Measurements from ENCODE around the gene PPP3R1. TPM values are rescaled to one million over a fixed set of nuclear protein-coding genes. Genes with fewer than 3 reads are reported as not detected.

PPP3R1 gene
- total and polyA plus RNA-seq, 2 experiments from 2014 or later, result 7.9 to 49.6 TPM

DNA sequence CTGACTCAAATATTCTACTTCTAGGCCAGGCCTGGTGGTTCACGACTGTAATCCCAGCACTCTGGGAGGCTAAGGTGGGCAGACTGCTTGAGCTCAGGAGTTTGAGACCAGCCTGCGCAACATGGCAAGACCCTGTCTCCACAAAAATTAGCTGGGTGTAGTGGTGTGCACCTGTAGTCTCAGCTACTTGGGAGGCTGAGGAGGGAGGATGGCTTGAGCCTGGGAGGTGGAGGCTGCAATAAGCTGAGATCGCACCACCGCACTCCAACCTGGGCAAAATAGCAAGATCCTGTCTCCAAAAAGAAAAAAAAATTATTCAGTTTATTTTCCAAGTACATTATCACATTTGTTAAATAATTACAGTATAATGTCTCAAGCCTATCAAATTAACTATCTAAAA lies 7.3 kb downstream of the PPP3R1 start:
- no peak for TF ChIP-seq ZNF331 (CRISPR knock-in tag; IDR thresholded peaks at IDR 0.05; ENCODE audit: low read depth)
- no peak for TF ChIP-seq CREB1 (CRISPR knock-in tag; IDR thresholded peaks at IDR 0.05; ENCODE audit: low read depth)
- no peak for TF ChIP-seq EZH2phosphoT487 (IDR thresholded peaks at IDR 0.05; ENCODE audit: unreplicated experiment)
- TF ChIP-seq POLR2AphosphoS5 (IDR thresholded peaks at IDR 0.05; ENCODE audit: low read depth), result no peak
- TF ChIP-seq EZH2 (IDR thresholded peaks at IDR 0.05; ENCODE audit: low read depth, unreplicated experiment), result no peak
- no peak for TF ChIP-seq STAT1 (IDR thresholded peaks at IDR 0.05; ENCODE audit: unreplicated experiment)
- TF ChIP-seq, protein P1, sequence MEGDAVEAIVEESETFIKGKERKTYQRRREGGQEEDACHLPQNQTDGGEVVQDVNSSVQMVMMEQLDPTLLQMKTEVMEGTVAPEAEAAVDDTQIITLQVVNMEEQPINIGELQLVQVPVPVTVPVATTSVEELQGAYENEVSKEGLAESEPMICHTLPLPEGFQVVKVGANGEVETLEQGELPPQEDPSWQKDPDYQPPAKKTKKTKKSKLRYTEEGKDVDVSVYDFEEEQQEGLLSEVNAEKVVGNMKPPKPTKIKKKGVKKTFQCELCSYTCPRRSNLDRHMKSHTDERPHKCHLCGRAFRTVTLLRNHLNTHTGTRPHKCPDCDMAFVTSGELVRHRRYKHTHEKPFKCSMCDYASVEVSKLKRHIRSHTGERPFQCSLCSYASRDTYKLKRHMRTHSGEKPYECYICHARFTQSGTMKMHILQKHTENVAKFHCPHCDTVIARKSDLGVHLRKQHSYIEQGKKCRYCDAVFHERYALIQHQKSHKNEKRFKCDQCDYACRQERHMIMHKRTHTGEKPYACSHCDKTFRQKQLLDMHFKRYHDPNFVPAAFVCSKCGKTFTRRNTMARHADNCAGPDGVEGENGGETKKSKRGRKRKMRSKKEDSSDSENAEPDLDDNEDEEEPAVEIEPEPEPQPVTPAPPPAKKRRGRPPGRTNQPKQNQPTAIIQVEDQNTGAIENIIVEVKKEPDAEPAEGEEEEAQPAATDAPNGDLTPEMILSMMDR (conservative IDR thresholded peaks at IDR 0.05; ENCODE audit: low read depth in 2 of 2), result no peak
- no peak for TF ChIP-seq JUNB (IDR thresholded peaks at IDR 0.05; ENCODE audit: unreplicated experiment)
- no peak for TF ChIP-seq ZNF114 (CRISPR knock-in tag; IDR thresholded peaks at IDR 0.05)
- Histone ChIP-seq H2AFZ (no peak overlapping the region), H3K4me1 (ENCODE audit: insufficient read depth) (peaks cover 40% of the 10 kb centered on the region), H3K27me3 (ENCODE audit: insufficient read depth) (no peaks in the 10 kb centered on the region), H3K4me2 (no peak overlapping the region), H3F3A (replicated peaks; ENCODE audit: low read depth) (no peaks in the 10 kb centered on the region), H3K36me3 (ENCODE audit: insufficient read depth) (no peaks in the 10 kb centered on the region), H3K4me3 (no peak overlapping the region), H3K79me2 (replicated peaks; ENCODE audit: insufficient read depth) (peaks cover 100% of the 10 kb centered on the region), H4K20me1 (replicated peaks; ENCODE audit: insufficient read depth) (peaks cover 82% of the 10 kb centered on the region), H3K9me2 (ENCODE audit: insufficient read depth) (no peaks in the 10 kb centered on the region), H3K27ac (ENCODE audit: low read depth) (no peak overlapping the region)
- no peak for DNase-seq (ENCODE audit: low spot score)
- ATAC-seq, result no peak
- Mint-ChIP-seq H3K9me3 (no peaks in the 10 kb centered on the region), H3K27me3 (ENCODE audit: insufficient read depth, low read depth, poor library complexity) (no peaks in the 10 kb centered on the region), H3K4me1 (peaks cover 19% of the 10 kb centered on the region), H3K36me3 (ENCODE audit: low read depth) (peaks cover 2% of the 10 kb centered on the region; the same call in 1 of the 3 replicates), H3K27ac (no peak overlapping the region), H3K4me3 (no peak overlapping the region)

DNA sequence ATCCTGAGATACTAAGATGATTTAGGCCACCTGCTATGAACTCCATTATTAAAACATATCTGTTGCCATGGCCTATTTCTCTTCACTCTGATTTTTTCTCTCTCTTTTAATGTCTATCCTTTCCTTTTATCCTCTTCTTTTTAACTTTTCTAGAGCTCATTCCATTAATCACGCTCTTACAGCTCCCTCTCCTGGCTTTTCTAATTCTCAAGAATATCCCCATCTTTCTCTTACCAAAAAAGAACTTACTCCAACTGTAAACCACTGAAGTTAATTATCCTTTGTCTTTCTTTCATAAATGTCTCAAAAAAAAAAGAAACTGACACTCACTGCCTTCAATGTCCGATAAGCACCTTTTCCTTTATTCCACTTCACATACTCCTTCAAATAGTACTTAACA lies 7.9 kb downstream of the PPP3R1 start:
- Histone ChIP-seq H3K79me2 (replicated peaks; ENCODE audit: insufficient read depth) (peaks cover 100% of the 10 kb centered on the region), H3K27ac (ENCODE audit: low read depth) (no peak overlapping the region), H3K4me2 (no peak overlapping the region), H3K4me1 (ENCODE audit: insufficient read depth) (peaks cover 42% of the 10 kb centered on the region), H4K20me1 (replicated peaks; ENCODE audit: insufficient read depth) (peaks cover 82% of the 10 kb centered on the region), H3K9me2 (ENCODE audit: insufficient read depth) (no peaks in the 10 kb centered on the region), H3K4me3 (no peak overlapping the region), H2AFZ (no peak overlapping the region), H3K36me3 (ENCODE audit: insufficient read depth) (no peaks in the 10 kb centered on the region), H3F3A (replicated peaks; ENCODE audit: low read depth) (no peaks in the 10 kb centered on the region), H3K27me3 (ENCODE audit: insufficient read depth) (no peaks in the 10 kb centered on the region)
- no peak for DNase-seq (ENCODE audit: low spot score)
- TF ChIP-seq JUNB (IDR thresholded peaks at IDR 0.05; ENCODE audit: unreplicated experiment) (no peak), EZH2phosphoT487 (IDR thresholded peaks at IDR 0.05; ENCODE audit: unreplicated experiment) (no peak), ZNF331 (CRISPR knock-in tag; IDR thresholded peaks at IDR 0.05; ENCODE audit: low read depth) (no peak)
- TF ChIP-seq, protein P2, sequence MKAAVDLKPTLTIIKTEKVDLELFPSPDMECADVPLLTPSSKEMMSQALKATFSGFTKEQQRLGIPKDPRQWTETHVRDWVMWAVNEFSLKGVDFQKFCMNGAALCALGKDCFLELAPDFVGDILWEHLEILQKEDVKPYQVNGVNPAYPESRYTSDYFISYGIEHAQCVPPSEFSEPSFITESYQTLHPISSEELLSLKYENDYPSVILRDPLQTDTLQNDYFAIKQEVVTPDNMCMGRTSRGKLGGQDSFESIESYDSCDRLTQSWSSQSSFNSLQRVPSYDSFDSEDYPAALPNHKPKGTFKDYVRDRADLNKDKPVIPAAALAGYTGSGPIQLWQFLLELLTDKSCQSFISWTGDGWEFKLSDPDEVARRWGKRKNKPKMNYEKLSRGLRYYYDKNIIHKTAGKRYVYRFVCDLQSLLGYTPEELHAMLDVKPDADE (IDR thresholded peaks at IDR 0.05), result no peak
- TF ChIP-seq, protein P1 (conservative IDR thresholded peaks at IDR 0.05; ENCODE audit: low read depth in 2 of 2), result peak in 1 of 2 experiments; percentile 41; a peak in 3 of 4 replicates
- TF ChIP-seq, protein P3, sequence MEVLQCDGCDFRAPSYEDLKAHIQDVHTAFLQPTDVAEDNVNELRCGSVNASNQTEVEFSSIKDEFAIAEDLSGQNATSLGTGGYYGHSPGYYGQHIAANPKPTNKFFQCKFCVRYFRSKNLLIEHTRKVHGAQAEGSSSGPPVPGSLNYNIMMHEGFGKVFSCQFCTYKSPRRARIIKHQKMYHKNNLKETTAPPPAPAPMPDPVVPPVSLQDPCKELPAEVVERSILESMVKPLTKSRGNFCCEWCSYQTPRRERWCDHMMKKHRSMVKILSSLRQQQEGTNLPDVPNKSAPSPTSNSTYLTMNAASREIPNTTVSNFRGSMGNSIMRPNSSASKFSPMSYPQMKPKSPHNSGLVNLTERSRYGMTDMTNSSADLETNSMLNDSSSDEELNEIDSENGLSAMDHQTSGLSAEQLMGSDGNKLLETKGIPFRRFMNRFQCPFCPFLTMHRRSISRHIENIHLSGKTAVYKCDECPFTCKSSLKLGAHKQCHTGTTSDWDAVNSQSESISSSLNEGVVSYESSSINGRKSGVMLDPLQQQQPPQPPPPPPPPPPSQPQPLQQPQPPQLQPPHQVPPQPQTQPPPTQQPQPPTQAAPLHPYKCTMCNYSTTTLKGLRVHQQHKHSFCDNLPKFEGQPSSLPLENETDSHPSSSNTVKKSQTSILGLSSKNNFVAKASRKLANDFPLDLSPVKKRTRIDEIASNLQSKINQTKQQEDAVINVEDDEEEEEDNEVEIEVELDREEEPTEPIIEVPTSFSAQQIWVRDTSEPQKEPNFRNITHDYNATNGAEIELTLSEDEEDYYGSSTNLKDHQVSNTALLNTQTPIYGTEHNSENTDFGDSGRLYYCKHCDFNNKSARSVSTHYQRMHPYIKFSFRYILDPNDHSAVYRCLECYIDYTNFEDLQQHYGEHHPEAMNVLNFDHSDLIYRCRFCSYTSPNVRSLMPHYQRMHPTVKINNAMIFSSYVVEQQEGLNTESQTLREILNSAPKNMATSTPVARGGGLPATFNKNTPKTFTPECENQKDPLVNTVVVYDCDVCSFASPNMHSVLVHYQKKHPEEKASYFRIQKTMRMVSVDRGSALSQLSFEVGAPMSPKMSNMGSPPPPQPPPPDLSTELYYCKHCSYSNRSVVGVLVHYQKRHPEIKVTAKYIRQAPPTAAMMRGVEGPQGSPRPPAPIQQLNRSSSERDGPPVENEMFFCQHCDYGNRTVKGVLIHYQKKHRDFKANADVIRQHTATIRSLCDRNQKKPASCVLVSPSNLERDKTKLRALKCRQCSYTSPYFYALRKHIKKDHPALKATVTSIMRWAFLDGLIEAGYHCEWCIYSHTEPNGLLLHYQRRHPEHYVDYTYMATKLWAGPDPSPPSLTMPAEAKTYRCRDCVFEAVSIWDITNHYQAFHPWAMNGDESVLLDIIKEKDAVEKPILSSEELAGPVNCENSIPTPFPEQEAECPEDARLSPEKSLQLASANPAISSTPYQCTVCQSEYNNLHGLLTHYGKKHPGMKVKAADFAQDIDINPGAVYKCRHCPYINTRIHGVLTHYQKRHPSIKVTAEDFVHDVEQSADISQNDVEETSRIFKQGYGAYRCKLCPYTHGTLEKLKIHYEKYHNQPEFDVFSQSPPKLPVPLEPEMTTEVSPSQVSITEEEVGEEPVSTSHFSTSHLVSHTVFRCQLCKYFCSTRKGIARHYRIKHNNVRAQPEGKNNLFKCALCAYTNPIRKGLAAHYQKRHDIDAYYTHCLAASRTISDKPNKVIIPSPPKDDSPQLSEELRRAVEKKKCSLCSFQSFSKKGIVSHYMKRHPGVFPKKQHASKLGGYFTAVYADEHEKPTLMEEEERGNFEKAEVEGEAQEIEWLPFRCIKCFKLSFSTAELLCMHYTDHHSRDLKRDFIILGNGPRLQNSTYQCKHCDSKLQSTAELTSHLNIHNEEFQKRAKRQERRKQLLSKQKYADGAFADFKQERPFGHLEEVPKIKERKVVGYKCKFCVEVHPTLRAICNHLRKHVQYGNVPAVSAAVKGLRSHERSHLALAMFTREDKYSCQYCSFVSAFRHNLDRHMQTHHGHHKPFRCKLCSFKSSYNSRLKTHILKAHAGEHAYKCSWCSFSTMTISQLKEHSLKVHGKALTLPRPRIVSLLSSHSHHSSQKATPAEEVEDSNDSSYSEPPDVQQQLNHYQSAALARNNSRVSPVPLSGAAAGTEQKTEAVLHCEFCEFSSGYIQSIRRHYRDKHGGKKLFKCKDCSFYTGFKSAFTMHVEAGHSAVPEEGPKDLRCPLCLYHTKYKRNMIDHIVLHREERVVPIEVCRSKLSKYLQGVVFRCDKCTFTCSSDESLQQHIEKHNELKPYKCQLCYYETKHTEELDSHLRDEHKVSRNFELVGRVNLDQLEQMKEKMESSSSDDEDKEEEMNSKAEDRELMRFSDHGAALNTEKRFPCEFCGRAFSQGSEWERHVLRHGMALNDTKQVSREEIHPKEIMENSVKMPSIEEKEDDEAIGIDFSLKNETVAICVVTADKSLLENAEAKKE (CRISPR knock-in tag; IDR thresholded peaks at IDR 0.05), result no peak
- Mint-ChIP-seq H3K9me3 (no peaks in the 10 kb centered on the region), H3K36me3 (ENCODE audit: low read depth) (no peaks in the 10 kb centered on the region), H3K27ac (no peak overlapping the region), H3K4me3 (no peak overlapping the region), H3K27me3 (ENCODE audit: insufficient read depth, low read depth, poor library complexity) (no peaks in the 10 kb centered on the region), H3K4me1 (peaks cover 18% of the 10 kb centered on the region)
- no peak for ATAC-seq
